H1 (cell line): Measurements from ENCODE around the gene STX11. TPM values are rescaled to one million over a fixed set of nuclear protein-coding genes. Genes with fewer than 3 reads are reported as not detected.

ENCODE experiments used
- CTCF ChIA-PET: fragments of 300-600 bp; sonication (Branson Sonifier 250); formaldehyde crosslinking; loops from one replicate; lab custom pipeline; 2021; ENCODE audit not compliant: partially characterized antibody; lab: Charles Lee
- POLR2A ChIA-PET: fragments of 300-600 bp; sonication (Branson Sonifier 250); formaldehyde crosslinking; loops from one replicate; lab custom pipeline; 2021; ENCODE audit warnings: inconsistent platforms; ENCODE audit not compliant: partially characterized antibody; lab: Charles Lee
- DNase-seq, 2 experiments: peaks; one replicate each; pipeline versions ENCODE4 v3.0.0 to v3.0.0-alpha.2; 2010 to 2022; ENCODE audit warnings: low spot score in 2 of 2, low read depth in 1 of 2, mixed read lengths in 1 of 2
- FAIRE-seq: peaks from 2 replicates; lab custom pipeline; 2011; peaks lifted over from hg19 to GRCh38; lab: Jason Lieb, UNC
- H2AFZ ChIP-seq: 2 replicates; pipeline ENCODE4 v1.8.1; 2012; ENCODE audit warnings: low read length, inconsistent platforms
- H2AK5ac ChIP-seq: 2 replicates; pipeline ENCODE4 v1.6.1; 2013; ENCODE audit warnings: low read depth, low read length
- H2BK120ac ChIP-seq: replicated peaks from 2 replicates; pipeline ENCODE3; 2013; ENCODE audit warnings: low read depth, low read length, inconsistent platforms
- H2BK12ac ChIP-seq: 2 replicates; pipeline ENCODE4 v1.6.1; 2013; ENCODE audit warnings: low read depth, low read length
- H2BK15ac ChIP-seq: 2 replicates; pipeline ENCODE4 v1.6.1; 2013; ENCODE audit warnings: low read length
- H2BK20ac ChIP-seq: 2 replicates; pipeline ENCODE4 v1.6.1; 2013; ENCODE audit warnings: low read length
- H2BK5ac ChIP-seq: 2 replicates; pipeline ENCODE4 v1.6.1; 2013; ENCODE audit warnings: low read depth, low read length
- H3K14ac ChIP-seq: 2 replicates; pipeline ENCODE4 v1.6.1; 2013; ENCODE audit warnings: inconsistent platforms; ENCODE audit not compliant: insufficient read length
- H3K18ac ChIP-seq: 2 replicates; pipeline ENCODE4 v1.6.1; 2013; ENCODE audit warnings: low read length; ENCODE audit errors: extremely low read depth
- H3K23ac ChIP-seq: 2 replicates; pipeline ENCODE4 v1.6.1; 2013; ENCODE audit warnings: inconsistent platforms; ENCODE audit not compliant: insufficient read length
- H3K23me2 ChIP-seq: 2 replicates; pipeline ENCODE4 v1.6.1; 2013; ENCODE audit warnings: low read depth, low read length
- H3K27ac ChIP-seq: 2 replicates; pipeline ENCODE4 v1.6.1; 2011; ENCODE audit warnings: low read depth, low read length, inconsistent platforms
- H3K27me3 ChIP-seq, 4 experiments: replicated peaks in 1 of 4; 1 replicate in 1 of 4; 2 replicates in 3 of 4; pipeline versions ENCODE4 v1.6.1 to v1.8.1; 2011 to 2013; ENCODE audit warnings: low read length in 3 of 4, mild to moderate bottlenecking in 3 of 4, inconsistent platforms in 2 of 4, mixed read lengths in 2 of 4, moderate library complexity in 1 of 4; ENCODE audit not compliant: control insufficient read depth in 3 of 4, insufficient read depth in 3 of 4; ENCODE audit errors: extremely low read depth in 1 of 4
- H3K36me3 ChIP-seq, 4 experiments: 2 replicates each; pipeline versions ENCODE4 v1.6.1 to v1.8.1; 2011 to 2013; ENCODE audit warnings: mild to moderate bottlenecking in 4 of 4, low read length in 3 of 4, moderate library complexity in 2 of 4, control low read depth in 1 of 4, inconsistent platforms in 1 of 4; ENCODE audit not compliant: insufficient read depth in 4 of 4, control insufficient read depth in 2 of 4
- H3K4ac ChIP-seq: replicated peaks from 2 replicates; pipeline ENCODE3; 2013; ENCODE audit warnings: low read length, low read depth, mixed read lengths, inconsistent platforms; ENCODE audit not compliant: insufficient read length
- H3K4me1 ChIP-seq, 4 experiments: replicated peaks in 1 of 4; 1 replicate in 1 of 4; 2 replicates in 3 of 4; pipeline versions ENCODE4 v1.6.1 to v1.8.1; 2011 to 2013; ENCODE audit warnings: low read length in 3 of 4, inconsistent platforms in 2 of 4, mixed read lengths in 1 of 4; ENCODE audit not compliant: insufficient read depth in 4 of 4, control insufficient read depth in 3 of 4
- H3K4me2 ChIP-seq, 2 experiments: 2 replicates each; pipeline versions ENCODE4 v1.6.1 to v1.8.1; 2011 to 2013; ENCODE audit warnings: low read depth in 2 of 2, low read length in 2 of 2, control low read depth in 1 of 2, inconsistent platforms in 1 of 2, mild to moderate bottlenecking in 1 of 2; ENCODE audit not compliant: insufficient read depth in 1 of 2
- H3K4me3 ChIP-seq, 4 experiments: fragments of 200-600, 300-600 bp in 1 of 4; sonication (generic), shearing (Covaris generic), sonication (Bioruptor Twin) in 1 of 4; 2 replicates each; pipeline versions ENCODE4 v1.5.1 to v1.8.1; 2011 to 2016; ENCODE audit warnings: low read length in 4 of 4, low read depth in 3 of 4, control low read depth in 2 of 4, inconsistent platforms in 2 of 4, mild to moderate bottlenecking in 2 of 4, mixed read lengths in 1 of 4, moderate library complexity in 1 of 4; ENCODE audit not compliant: insufficient read depth in 2 of 4; ENCODE audit errors: extremely low read depth in 1 of 4
- H3K56ac ChIP-seq: replicated peaks from 2 replicates; pipeline ENCODE3; 2013; ENCODE audit warnings: low read depth, mild to moderate bottlenecking, mixed read lengths, low read length, inconsistent platforms; ENCODE audit not compliant: insufficient read length
- H3K79me1 ChIP-seq: 2 replicates; pipeline ENCODE4 v1.6.1; 2013; ENCODE audit warnings: low read depth, low read length, control low read depth
- H3K79me2 ChIP-seq, 2 experiments: 2 replicates each; pipeline versions ENCODE4 v1.6.1 to v1.8.1; 2012 to 2013; ENCODE audit warnings: low read length in 2 of 2, mild to moderate bottlenecking in 2 of 2, inconsistent platforms in 1 of 2; ENCODE audit not compliant: insufficient read depth in 2 of 2, control insufficient read depth in 1 of 2
- H3K9ac ChIP-seq, 4 experiments: replicated peaks in 1 of 4; 1 replicate in 1 of 4; 2 replicates in 3 of 4; pipeline versions ENCODE4 v1.6.1 to v1.8.1; 2011 to 2013; ENCODE audit warnings: low read depth in 3 of 4, low read length in 3 of 4, control low read depth in 2 of 4, mild to moderate bottlenecking in 2 of 4, moderate library complexity in 2 of 4, inconsistent platforms in 1 of 4; ENCODE audit errors: extremely low read depth in 1 of 4
- H3K9me3 ChIP-seq, 2 experiments: 2 replicates each; pipeline versions ENCODE4 v1.6.1 to v1.8.1; 2012 to 2013; ENCODE audit warnings: mild to moderate bottlenecking in 2 of 2, moderate library complexity in 2 of 2, control low read depth in 1 of 2, inconsistent platforms in 1 of 2, low read depth in 1 of 2, low read length in 1 of 2, mixed read lengths in 1 of 2; ENCODE audit not compliant: insufficient read depth in 2 of 2
- H4K20me1 ChIP-seq, 2 experiments: replicated peaks in 1 of 2; 2 replicates each; pipeline versions ENCODE3 to v1.8.1; 2011 to 2013; ENCODE audit warnings: inconsistent platforms in 2 of 2, low read length in 2 of 2, mild to moderate bottlenecking in 1 of 2; ENCODE audit not compliant: insufficient read depth in 2 of 2, control insufficient read depth in 1 of 2
- H4K5ac ChIP-seq: 2 replicates; pipeline ENCODE4 v1.6.1; 2013; ENCODE audit warnings: low read length, low read depth, mixed read lengths, inconsistent platforms; ENCODE audit not compliant: insufficient read length
- H4K8ac ChIP-seq: 2 replicates; pipeline ENCODE4 v1.8.0; 2013; ENCODE audit warnings: mild to moderate bottlenecking, moderate library complexity, low read length, inconsistent platforms; ENCODE audit not compliant: insufficient read depth; ENCODE audit errors: extremely low read depth
- H4K91ac ChIP-seq: replicated peaks from 2 replicates; pipeline ENCODE3; 2013; ENCODE audit warnings: low read length, mixed read lengths, inconsistent platforms; ENCODE audit not compliant: insufficient read length
- CHD2 ChIP-seq: IDR thresholded peaks from 2 replicates; pipeline ENCODE4 v1.6.1; 2012; ENCODE audit warnings: low read length, improper control_type of control experiment
- E2F6 ChIP-seq: IDR thresholded peaks from 2 replicates; pipeline ENCODE4 v1.6.1; 2012; ENCODE audit warnings: inconsistent platforms
- EGR1 ChIP-seq: IDR thresholded peaks from 2 replicates; pipeline ENCODE4 v1.6.1; 2011; ENCODE audit warnings: low read depth, low read length, borderline replicate concordance
- EZH2 ChIP-seq: fragments of 200-600 bp; sonication (generic); IDR thresholded peaks from 2 replicates; pipeline ENCODE4 v1.7.1; 2012; ENCODE audit warnings: low read depth, mild to moderate bottlenecking, moderate library complexity, low read length, inconsistent platforms; ENCODE audit not compliant: severe bottlenecking
- FOSL1 ChIP-seq: IDR thresholded peaks from 2 replicates; pipeline ENCODE4 v1.6.1; 2011; ENCODE audit warnings: mild to moderate bottlenecking, low read depth, low read length, moderate library complexity; ENCODE audit not compliant: insufficient read depth
- GTF2F1 ChIP-seq: IDR thresholded peaks from 2 replicates; pipeline ENCODE4 v1.6.1; 2012; ENCODE audit warnings: low read depth, low read length, improper control_type of control experiment, borderline replicate concordance
- JUN ChIP-seq: IDR thresholded peaks from 2 replicates; pipeline ENCODE4 v1.6.1; 2011; ENCODE audit warnings: low read depth, mild to moderate bottlenecking, improper control_type of control experiment, low read length
- KDM4A ChIP-seq: IDR thresholded peaks from one replicate; pipeline ENCODE4 v1.7.1; 2012; ENCODE audit warnings: low read depth, mild to moderate bottlenecking, moderate library complexity, low read length, inconsistent platforms; ENCODE audit not compliant: severe bottlenecking
- MAX ChIP-seq: IDR thresholded peaks from 2 replicates; pipeline ENCODE4 v1.6.1; 2012; ENCODE audit warnings: inconsistent platforms
- POLR2A ChIP-seq, 2 experiments: IDR thresholded peaks; 1 replicate in 1 of 2; 2 replicates in 1 of 2; pipeline ENCODE4 v1.6.1; 2011; ENCODE audit warnings: low read depth in 2 of 2, low read length in 2 of 2, mild to moderate bottlenecking in 2 of 2; ENCODE audit errors: control extremely low read depth in 1 of 2
- SAP30 ChIP-seq: fragments of 300-600 bp; sonication (generic); IDR thresholded peaks from 2 replicates; pipeline ENCODE4 v1.7.1; 2012; ENCODE audit warnings: low read length, moderate library complexity, mild to moderate bottlenecking, inconsistent platforms; ENCODE audit not compliant: insufficient read depth, insufficient replicate concordance
- TAF7 ChIP-seq: optimal IDR thresholded peaks from 2 replicates; pipeline ENCODE3; 2011; ENCODE audit warnings: low read depth, mild to moderate bottlenecking, inconsistent platforms, low read length, moderate library complexity, borderline replicate concordance
- WGBS, 2 experiments: shearing (Covaris generic) in 1 of 2; methylation state at CpG; one replicate each; pipeline versions ENCODE4 v1.1.6 to v1.1.7; 2013 to 2015; ENCODE audit warnings: low lambda C conversion rate in 2 of 2, mixed read lengths in 2 of 2, inconsistent platforms in 1 of 2, low coverage in 1 of 2, missing lambda C conversion rate in 1 of 2; ENCODE audit not compliant: insufficient replicate concordance in 2 of 2, insufficient coverage in 1 of 2, insufficient read length in 1 of 2; ENCODE audit errors: extremely low coverage in 1 of 2, missing lambda C conversion rate in 1 of 2; 5-methylcytosine and 5-hydroxymethylcytosine counted together
- polyA plus RNA-seq, 7 experiments: library from polyadenylated mRNA; depleted of rRNA in 3 of 7; stranded (reverse) in 5 of 7; unstranded in 2 of 7; fragments of >200 nt in 5 of 7; fragments of 200-250 nt in 2 of 7; gene quantifications; 1 replicate in 5 of 7; 2 replicates in 1 of 7; 4 replicates in 1 of 7; pipeline versions ENCODE4 v1.2.1 to v1.2.3, GENCODE V29; 2011 to 2013; ENCODE audit warnings: missing spikeins in 2 of 7, mixed read lengths in 2 of 7
- total RNA-seq: library from RNA; stranded (reverse); fragmentation: NEBNext Ultra II Directional; extraction: Animal tissue kit (Norgen Biotek cat#: 25700); gene quantifications from 2 replicates; pipeline ENCODE4 v1.2.1, GENCODE V29; 2021

Gene STX11
- total and polyA plus RNA-seq, 2 of the 8 experiments (the other 6 are each of a cell fraction or from before 2014, with no cell fraction given), result 0.15 to 0.34 TPM

GRCh38 chr6:144165784-144166183, 15.5 kb downstream of the STX11 start:
- Histone ChIP-seq H3K4ac (no peak overlapping the region), H2AFZ (no peak overlapping the region), H2BK120ac (no peak overlapping the region), H3K27me3 (no peaks in the 10 kb centered on the region), H3K27ac (no peak overlapping the region), H2BK15ac (no peak overlapping the region), H3K79me1 (no peaks in the 10 kb centered on the region), H2BK5ac (no peak overlapping the region), H3K9ac (no peak overlapping the region), H3K23me2 (no peaks in the 10 kb centered on the region), H3K56ac (no peak overlapping the region), H3K36me3 (no peaks in the 10 kb centered on the region), H2BK20ac (no peak overlapping the region), H3K79me2 (no peaks in the 10 kb centered on the region), H4K5ac (no peak overlapping the region), H4K20me1 (no peaks in the 10 kb centered on the region), H3K14ac (no peak overlapping the region), H3K4me2 (no peak overlapping the region), H4K91ac (no peak overlapping the region), H3K4me1 (no peaks in the 10 kb centered on the region), H3K9me3 (no peaks in the 10 kb centered on the region), H2BK12ac (no peak overlapping the region), H3K18ac (no peak overlapping the region), H3K23ac (no peak overlapping the region), H2AK5ac (no peak overlapping the region), H3K4me3 (no peak overlapping the region), H4K8ac (no peak overlapping the region)
- TF ChIP-seq TAF7, result no peak
- TF ChIP-seq SAP30, result no peak
- no peak for TF ChIP-seq POLR2A (IDR thresholded peaks at IDR 0.05; ENCODE audit: control extremely low read depth in 1 of 2, low read depth in 2 of 2, low read length in 2 of 2)
- no peak for TF ChIP-seq FOSL1
- TF ChIP-seq MAX, result no peak
- TF ChIP-seq EZH2, result no peak
- no peak for TF ChIP-seq KDM4A
- no peak for TF ChIP-seq CHD2
- no peak for TF ChIP-seq EGR1
- TF ChIP-seq E2F6, result no peak
- no peak for TF ChIP-seq JUN
- TF ChIP-seq GTF2F1, result no peak
- POLR2A ChIA-PET, result no interaction called here
- CTCF ChIA-PET, result interaction anchor here (1.0 kb wide), 1 partner anchor 97 kb away, joined by 3 read pairs; no protein-coding TSS in a partner anchor
- FAIRE-seq, result no peak
- 82% methylated on average over 5 of the region's 5 CpGs; no CpG with 5 or more reads in 1 of the 2 experiments for WGBS, 2 experiments
- DNase-seq, result no peak
